Measurements from ENCODE around the gene MX2.

DNA sequence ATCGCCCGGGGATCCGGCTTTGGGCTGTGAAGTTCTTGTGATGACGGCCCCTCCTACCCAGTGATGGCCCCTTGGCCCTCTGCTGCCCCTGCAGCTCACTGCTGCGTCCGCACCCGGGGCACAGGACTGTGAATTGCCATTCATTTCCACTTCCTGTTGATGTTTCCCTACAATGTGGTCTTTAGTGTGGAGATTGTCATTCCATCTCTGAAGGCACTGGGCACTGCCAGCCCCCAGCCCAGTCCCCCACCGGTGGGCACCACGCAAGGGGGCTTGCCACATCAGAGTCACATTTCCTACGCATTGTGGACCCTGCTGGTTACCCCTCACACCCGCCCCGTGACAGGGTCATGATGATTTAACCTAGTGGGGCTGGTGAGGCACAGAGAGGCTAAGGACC is 2.5 kb upstream of the MX2 start:
- TF ChIP-seq, protein P1, sequence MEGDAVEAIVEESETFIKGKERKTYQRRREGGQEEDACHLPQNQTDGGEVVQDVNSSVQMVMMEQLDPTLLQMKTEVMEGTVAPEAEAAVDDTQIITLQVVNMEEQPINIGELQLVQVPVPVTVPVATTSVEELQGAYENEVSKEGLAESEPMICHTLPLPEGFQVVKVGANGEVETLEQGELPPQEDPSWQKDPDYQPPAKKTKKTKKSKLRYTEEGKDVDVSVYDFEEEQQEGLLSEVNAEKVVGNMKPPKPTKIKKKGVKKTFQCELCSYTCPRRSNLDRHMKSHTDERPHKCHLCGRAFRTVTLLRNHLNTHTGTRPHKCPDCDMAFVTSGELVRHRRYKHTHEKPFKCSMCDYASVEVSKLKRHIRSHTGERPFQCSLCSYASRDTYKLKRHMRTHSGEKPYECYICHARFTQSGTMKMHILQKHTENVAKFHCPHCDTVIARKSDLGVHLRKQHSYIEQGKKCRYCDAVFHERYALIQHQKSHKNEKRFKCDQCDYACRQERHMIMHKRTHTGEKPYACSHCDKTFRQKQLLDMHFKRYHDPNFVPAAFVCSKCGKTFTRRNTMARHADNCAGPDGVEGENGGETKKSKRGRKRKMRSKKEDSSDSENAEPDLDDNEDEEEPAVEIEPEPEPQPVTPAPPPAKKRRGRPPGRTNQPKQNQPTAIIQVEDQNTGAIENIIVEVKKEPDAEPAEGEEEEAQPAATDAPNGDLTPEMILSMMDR (IDR thresholded peaks at IDR 0.05) = no peak
- no peak for TF ChIP-seq POLR2A (IDR thresholded peaks at IDR 0.05)

Measured in adrenal gland (tissue), 5 donors.